IPS-15b (cell line): ENCODE data around the gene ARID1B.

Experiments
- H3K27me3 ChIP-seq: one replicate; pipeline ENCODE4 v1.6.1; 2013; ENCODE audit warnings: low read length; ENCODE audit not compliant: control insufficient read depth, insufficient read depth
- H3K36me3 ChIP-seq: one replicate; pipeline ENCODE4 v1.6.1; 2013; ENCODE audit warnings: low read length; ENCODE audit not compliant: control insufficient read depth, insufficient read depth
- H3K4me1 ChIP-seq: one replicate; pipeline ENCODE4 v1.6.1; 2013; ENCODE audit warnings: mild to moderate bottlenecking, low read length; ENCODE audit not compliant: control insufficient read depth, insufficient read depth
- H3K4me3 ChIP-seq: one replicate; pipeline ENCODE4 v1.5.1; 2013; ENCODE audit warnings: low read depth, low read length
- H3K9ac ChIP-seq: one replicate; pipeline ENCODE4 v1.6.1; 2013; ENCODE audit warnings: low read depth, mild to moderate bottlenecking, low read length
- H3K9me3 ChIP-seq: one replicate; pipeline ENCODE4 v1.6.1; 2013; ENCODE audit warnings: mild to moderate bottlenecking, low read length; ENCODE audit not compliant: control insufficient read depth, insufficient read depth

The ARID1B gene

GRCh38 chr6:156879186-156879585 lies 102.0 kb downstream of the ARID1B start:
- no peaks in the 10 kb centered on the region for H3K9me3 ChIP-seq
- no peaks in the 10 kb centered on the region for H3K27me3 ChIP-seq
- no peaks in the 10 kb centered on the region for H3K36me3 ChIP-seq
- peaks cover 19% of the 10 kb centered on the region for H3K4me1 ChIP-seq
- no peak overlapping the region for H3K9ac ChIP-seq
- no peak overlapping the region for H3K4me3 ChIP-seq

GRCh38 chr6:156879591-156879990 lies 102.4 kb downstream of the ARID1B start:
- no peaks in the 10 kb centered on the region for H3K27me3 ChIP-seq
- no peaks in the 10 kb centered on the region for H3K36me3 ChIP-seq
- H3K4me1 ChIP-seq, result peaks cover 19% of the 10 kb centered on the region
- H3K4me3 ChIP-seq, result no peak overlapping the region
- no peaks in the 10 kb centered on the region for H3K9me3 ChIP-seq
- no peak overlapping the region for H3K9ac ChIP-seq

- Histone ChIP-seq H3K27me3 (no peaks in the 10 kb centered on the region), H3K4me3 (no peak overlapping the region), H3K9ac (no peak overlapping the region), H3K4me1 (peaks cover 19% of the 10 kb centered on the region), H3K9me3 (no peaks in the 10 kb centered on the region), H3K36me3 (no peaks in the 10 kb centered on the region)
Measured at GRCh38 chr6:156880913-156881312, 103.7 kb downstream of the ARID1B start.

- H3K9me3 ChIP-seq, result no peaks in the 10 kb centered on the region
- no peaks in the 10 kb centered on the region for H3K36me3 ChIP-seq
- H3K4me1 ChIP-seq, result peaks cover 19% of the 10 kb centered on the region
- no peaks in the 10 kb centered on the region for H3K27me3 ChIP-seq
- H3K9ac ChIP-seq, result no peak overlapping the region
- no peak overlapping the region for H3K4me3 ChIP-seq
Measured at GRCh38 chr6:156881687-156882629, 104.8 kb downstream of the ARID1B start.

GRCh38 chr6:156883497-156884252 lies 106.5 kb downstream of the ARID1B start:
- no peaks in the 10 kb centered on the region for H3K9me3 ChIP-seq
- H3K9ac ChIP-seq, result no peak overlapping the region
- H3K4me1 ChIP-seq, result peaks cover 30% of the 10 kb centered on the region
- H3K36me3 ChIP-seq, result no peaks in the 10 kb centered on the region
- no peaks in the 10 kb centered on the region for H3K27me3 ChIP-seq
- H3K4me3 ChIP-seq, result no peak overlapping the region

GRCh38 chr6:156884306-156884705 lies 107.1 kb downstream of the ARID1B start:
- no peak overlapping the region for H3K4me3 ChIP-seq
- peaks cover 33% of the 10 kb centered on the region for H3K4me1 ChIP-seq
- no peaks in the 10 kb centered on the region for H3K9me3 ChIP-seq
- H3K27me3 ChIP-seq, result no peaks in the 10 kb centered on the region
- H3K9ac ChIP-seq, result no peak overlapping the region
- H3K36me3 ChIP-seq, result no peaks in the 10 kb centered on the region

GRCh38 chr6:156885562-156885961 lies 108.4 kb downstream of the ARID1B start:
- Histone ChIP-seq H3K27me3 (no peaks in the 10 kb centered on the region), H3K9ac (no peak overlapping the region), H3K9me3 (no peaks in the 10 kb centered on the region), H3K36me3 (no peaks in the 10 kb centered on the region), H3K4me1 (peaks cover 35% of the 10 kb centered on the region), H3K4me3 (no peak overlapping the region)

- H3K9ac ChIP-seq, result no peak overlapping the region
- no peaks in the 10 kb centered on the region for H3K36me3 ChIP-seq
- H3K4me1 ChIP-seq, result peaks cover 37% of the 10 kb centered on the region
- H3K27me3 ChIP-seq, result no peaks in the 10 kb centered on the region
- H3K4me3 ChIP-seq, result no peak overlapping the region
- no peaks in the 10 kb centered on the region for H3K9me3 ChIP-seq
Measured at GRCh38 chr6:156886409-156886808, 109.2 kb downstream of the ARID1B start.

- Histone ChIP-seq H3K4me3 (no peak overlapping the region), H3K9ac (no peak overlapping the region), H3K4me1 (peaks cover 31% of the 10 kb centered on the region), H3K9me3 (no peaks in the 10 kb centered on the region), H3K27me3 (no peaks in the 10 kb centered on the region), H3K36me3 (no peaks in the 10 kb centered on the region)
Measured at GRCh38 chr6:156887623-156888269, 110.6 kb downstream of the ARID1B start.

GRCh38 chr6:156889469-156889868 lies 112.3 kb downstream of the ARID1B start:
- Histone ChIP-seq H3K4me1 (peaks cover 22% of the 10 kb centered on the region), H3K27me3 (no peaks in the 10 kb centered on the region), H3K9ac (no peak overlapping the region)

GRCh38 chr6:156889986-156890385 lies 112.8 kb downstream of the ARID1B start:
- Histone ChIP-seq H3K9me3 (no peaks in the 10 kb centered on the region), H3K9ac (no peak overlapping the region), H3K36me3 (no peaks in the 10 kb centered on the region), H3K4me1 (peaks cover 22% of the 10 kb centered on the region), H3K4me3 (no peak overlapping the region), H3K27me3 (no peaks in the 10 kb centered on the region)

More at GRCh38 chr6:156889469-156889868, 112.3 kb downstream of the ARID1B start:
- no peaks in the 10 kb centered on the region for H3K9me3 ChIP-seq
- no peaks in the 10 kb centered on the region for H3K36me3 ChIP-seq
- no peak overlapping the region for H3K4me3 ChIP-seq
